ENCODE measurements around the gene KCNMB4.
A peak's percentile ranks its signal among the peaks of the same experiment; 100 is the strongest.

Gene KCNMB4

GRCh38 chr12:70426620-70427019, 60.5 kb downstream of the KCNMB4 start:
- no peak overlapping the region for H3K4me3 ChIP-seq (ENCODE audit: low read length)
- H3K9ac ChIP-seq (ENCODE audit: low read length): no peak overlapping the region
- H3K4me2 ChIP-seq (ENCODE audit: low read length): no peak overlapping the region
- no peak overlapping the region for H3K27ac ChIP-seq (ENCODE audit: low read depth, low read length)
- H2AK5ac ChIP-seq (ENCODE audit: low read length): no peak overlapping the region
- no peak overlapping the region for H2BK5ac ChIP-seq (ENCODE audit: low read length)
- peaks cover 2% of the 10 kb centered on the region for H3K36me3 ChIP-seq (ENCODE audit: control insufficient read depth, insufficient read depth, low read length)
- no peaks in the 10 kb centered on the region for H3K79me1 ChIP-seq (ENCODE audit: low read length)
- no peaks in the 10 kb centered on the region for H3K4me1 ChIP-seq (ENCODE audit: control insufficient read depth, low read depth, low read length)
- H2BK120ac ChIP-seq (ENCODE audit: low read depth, low read length): no peak overlapping the region
- WGBS (ENCODE audit: extremely low coverage, insufficient coverage, low lambda C conversion rate): no CpG with 5 or more reads among the region's 1 CpG
- no peak overlapping the region for H3K23ac ChIP-seq (ENCODE audit: low read length)
- no peak overlapping the region for H3K4ac ChIP-seq (ENCODE audit: low read depth, low read length)
- no peak overlapping the region for H4K5ac ChIP-seq (ENCODE audit: low read length)
- H3K79me2 ChIP-seq (ENCODE audit: control insufficient read depth, insufficient read depth, low read length): no peaks in the 10 kb centered on the region
- H3K18ac ChIP-seq (ENCODE audit: low read length): no peak overlapping the region
- no peak for DNase-seq
- no peak overlapping the region for H3K56ac ChIP-seq (ENCODE audit: low read length)
- no peaks in the 10 kb centered on the region for H3K27me3 ChIP-seq (ENCODE audit: insufficient read depth, low read length, poor library complexity)
- H4K8ac ChIP-seq (ENCODE audit: low read depth, low read length): no peak overlapping the region
- no peak overlapping the region for H2BK15ac ChIP-seq (replicated peaks; ENCODE audit: low read depth)

- Histone ChIP-seq H4K8ac (ENCODE audit: low read depth, low read length) (no peak overlapping the region), H3K18ac (ENCODE audit: low read length) (no peak overlapping the region), H4K5ac (ENCODE audit: low read length) (no peak overlapping the region), H2BK5ac (ENCODE audit: low read length) (no peak overlapping the region), H3K56ac (ENCODE audit: low read length) (no peak overlapping the region), H3K4me1 (ENCODE audit: control insufficient read depth, low read depth, low read length) (no peaks in the 10 kb centered on the region), H3K23ac (ENCODE audit: low read length) (no peak overlapping the region), H2BK120ac (ENCODE audit: low read depth, low read length) (no peak overlapping the region), H3K4me3 (ENCODE audit: low read length) (no peak overlapping the region), H2AK5ac (ENCODE audit: low read length) (no peak overlapping the region), H3K27me3 (ENCODE audit: insufficient read depth, low read length, poor library complexity) (no peaks in the 10 kb centered on the region), H3K4me2 (ENCODE audit: low read length) (no peak overlapping the region), H3K79me1 (ENCODE audit: low read length) (no peaks in the 10 kb centered on the region), H3K4ac (ENCODE audit: low read depth, low read length) (no peak overlapping the region), H3K27ac (ENCODE audit: low read depth, low read length) (no peak overlapping the region), H3K79me2 (ENCODE audit: control insufficient read depth, insufficient read depth, low read length) (no peaks in the 10 kb centered on the region), H3K36me3 (ENCODE audit: control insufficient read depth, insufficient read depth, low read length) (peaks cover 2% of the 10 kb centered on the region), H3K9ac (ENCODE audit: low read length) (no peak overlapping the region), H2BK15ac (replicated peaks; ENCODE audit: low read depth) (no peak overlapping the region)
- no peak for DNase-seq
- no CpG with 5 or more reads among the region's 3 CpGs for WGBS (ENCODE audit: extremely low coverage, insufficient coverage, low lambda C conversion rate)
These were observed 61.5 kb downstream of the KCNMB4 start for GRCh38 chr12:70427611-70428010.

- Histone ChIP-seq H2BK120ac (ENCODE audit: low read depth, low read length) (no peak overlapping the region), H3K56ac (ENCODE audit: low read length) (no peak overlapping the region), H4K5ac (ENCODE audit: low read length) (no peak overlapping the region), H2BK15ac (replicated peaks; ENCODE audit: low read depth) (no peak overlapping the region), H3K4me3 (ENCODE audit: low read length) (no peak overlapping the region), H2AK5ac (ENCODE audit: low read length) (no peak overlapping the region), H3K4me2 (ENCODE audit: low read length) (no peak overlapping the region), H3K18ac (ENCODE audit: low read length) (no peak overlapping the region), H3K23ac (ENCODE audit: low read length) (peak overlapping the region; percentile 32), H3K4ac (ENCODE audit: low read depth, low read length) (no peak overlapping the region), H3K9ac (ENCODE audit: low read length) (no peak overlapping the region), H4K8ac (ENCODE audit: low read depth, low read length) (no peak overlapping the region), H2BK5ac (ENCODE audit: low read length) (no peak overlapping the region), H3K4me1 (ENCODE audit: control insufficient read depth, low read depth, low read length) (no peaks in the 10 kb centered on the region), H3K79me1 (ENCODE audit: low read length) (no peaks in the 10 kb centered on the region), H3K27ac (ENCODE audit: low read depth, low read length) (no peak overlapping the region), H3K27me3 (ENCODE audit: insufficient read depth, low read length, poor library complexity) (no peaks in the 10 kb centered on the region), H3K79me2 (ENCODE audit: control insufficient read depth, insufficient read depth, low read length) (no peaks in the 10 kb centered on the region), H3K36me3 (ENCODE audit: control insufficient read depth, insufficient read depth, low read length) (peaks cover 2% of the 10 kb centered on the region)
- DNase-seq: no peak
- WGBS (ENCODE audit: extremely low coverage, insufficient coverage, low lambda C conversion rate): no CpG with 5 or more reads among the region's 11 CpGs
These were observed 64.3 kb downstream of the KCNMB4 start for GRCh38 chr12:70430400-70430799.

- Histone ChIP-seq H3K4me2 (ENCODE audit: low read length) (no peak overlapping the region), H2BK5ac (ENCODE audit: low read length) (no peak overlapping the region), H3K4ac (ENCODE audit: low read depth, low read length) (no peak overlapping the region), H3K4me3 (ENCODE audit: low read length) (no peak overlapping the region), H3K27ac (ENCODE audit: low read depth, low read length) (no peak overlapping the region), H2AK5ac (ENCODE audit: low read length) (no peak overlapping the region), H3K36me3 (ENCODE audit: control insufficient read depth, insufficient read depth, low read length) (no peaks in the 10 kb centered on the region), H4K5ac (ENCODE audit: low read length) (no peak overlapping the region), H3K4me1 (ENCODE audit: control insufficient read depth, low read depth, low read length) (no peaks in the 10 kb centered on the region), H4K8ac (ENCODE audit: low read depth, low read length) (no peak overlapping the region), H2BK15ac (replicated peaks; ENCODE audit: low read depth) (no peak overlapping the region), H3K79me1 (ENCODE audit: low read length) (no peaks in the 10 kb centered on the region), H3K23ac (ENCODE audit: low read length) (no peak overlapping the region), H3K27me3 (ENCODE audit: insufficient read depth, low read length, poor library complexity) (no peaks in the 10 kb centered on the region), H3K9ac (ENCODE audit: low read length) (no peak overlapping the region), H2BK120ac (ENCODE audit: low read depth, low read length) (no peak overlapping the region), H3K56ac (ENCODE audit: low read length) (no peak overlapping the region), H3K18ac (ENCODE audit: low read length) (no peak overlapping the region), H3K79me2 (ENCODE audit: control insufficient read depth, insufficient read depth, low read length) (no peaks in the 10 kb centered on the region)
- DNase-seq: no peak
These were observed 70.7 kb downstream of the KCNMB4 start for GRCh38 chr12:70436836-70437235.

GRCh38 chr12:70443062-70443673, 77.1 kb downstream of the KCNMB4 start:
- H3K79me1 ChIP-seq (ENCODE audit: low read length): no peaks in the 10 kb centered on the region
- no peaks in the 10 kb centered on the region for H3K36me3 ChIP-seq (ENCODE audit: control insufficient read depth, insufficient read depth, low read length)
- H3K9ac ChIP-seq (ENCODE audit: low read length): no peak overlapping the region
- H2BK5ac ChIP-seq (ENCODE audit: low read length): no peak overlapping the region
- no peak overlapping the region for H3K56ac ChIP-seq (ENCODE audit: low read length)
- no peak overlapping the region for H2BK15ac ChIP-seq (replicated peaks; ENCODE audit: low read depth)
- no peak overlapping the region for H3K23ac ChIP-seq (ENCODE audit: low read length)
- H3K4ac ChIP-seq (ENCODE audit: low read depth, low read length): no peak overlapping the region
- H4K5ac ChIP-seq (ENCODE audit: low read length): no peak overlapping the region
- no peak for DNase-seq
- no peak overlapping the region for H3K18ac ChIP-seq (ENCODE audit: low read length)
- WGBS (ENCODE audit: extremely low coverage, insufficient coverage, low lambda C conversion rate): no CpG with 5 or more reads among the region's 1 CpG
- H4K8ac ChIP-seq (ENCODE audit: low read depth, low read length): no peak overlapping the region
- H3K4me2 ChIP-seq (ENCODE audit: low read length): no peak overlapping the region
- H3K27me3 ChIP-seq (ENCODE audit: insufficient read depth, low read length, poor library complexity): no peaks in the 10 kb centered on the region
- no peak overlapping the region for H3K4me3 ChIP-seq (ENCODE audit: low read length)
- H2BK120ac ChIP-seq (ENCODE audit: low read depth, low read length): no peak overlapping the region
- H3K79me2 ChIP-seq (ENCODE audit: control insufficient read depth, insufficient read depth, low read length): no peaks in the 10 kb centered on the region
- no peak overlapping the region for H3K27ac ChIP-seq (ENCODE audit: low read depth, low read length)
- no peak overlapping the region for H2AK5ac ChIP-seq (ENCODE audit: low read length)
- H3K4me1 ChIP-seq (ENCODE audit: control insufficient read depth, low read depth, low read length): no peaks in the 10 kb centered on the region

GRCh38 chr12:70444903-70445302, 78.8 kb downstream of the KCNMB4 start:
- Histone ChIP-seq H3K4ac (ENCODE audit: low read depth, low read length) (no peak overlapping the region), H3K79me1 (ENCODE audit: low read length) (no peaks in the 10 kb centered on the region), H4K8ac (ENCODE audit: low read depth, low read length) (no peak overlapping the region), H3K36me3 (ENCODE audit: control insufficient read depth, insufficient read depth, low read length) (no peaks in the 10 kb centered on the region), H3K18ac (ENCODE audit: low read length) (no peak overlapping the region), H3K27me3 (ENCODE audit: insufficient read depth, low read length, poor library complexity) (no peaks in the 10 kb centered on the region), H3K23ac (ENCODE audit: low read length) (no peak overlapping the region), H2AK5ac (ENCODE audit: low read length) (no peak overlapping the region), H2BK120ac (ENCODE audit: low read depth, low read length) (no peak overlapping the region), H4K5ac (ENCODE audit: low read length) (no peak overlapping the region), H3K4me1 (ENCODE audit: control insufficient read depth, low read depth, low read length) (no peaks in the 10 kb centered on the region), H2BK5ac (ENCODE audit: low read length) (no peak overlapping the region), H3K4me2 (ENCODE audit: low read length) (no peak overlapping the region), H3K9ac (ENCODE audit: low read length) (no peak overlapping the region), H3K27ac (ENCODE audit: low read depth, low read length) (no peak overlapping the region), H3K4me3 (ENCODE audit: low read length) (no peak overlapping the region), H2BK15ac (replicated peaks; ENCODE audit: low read depth) (no peak overlapping the region), H3K79me2 (ENCODE audit: control insufficient read depth, insufficient read depth, low read length) (no peaks in the 10 kb centered on the region), H3K56ac (ENCODE audit: low read length) (no peak overlapping the region)
- no CpG with 5 or more reads among the region's 4 CpGs for WGBS (ENCODE audit: extremely low coverage, insufficient coverage, low lambda C conversion rate)
- no peak for DNase-seq
